Caco-2 (cell line): ENCODE data around the gene RSPH6A. TPM values are rescaled to one million over a fixed set of nuclear protein-coding genes. Genes with fewer than 3 reads are reported as not detected.

Source experiments
- BruUV-seq: library from RNA; stranded (reverse); fragments of 400-500 nt; replicated peaks from 2 replicates; lab custom pipeline; 2021; lab: Mats Ljungman, UMichigan
- CTCF ChIA-PET: fragments of 300-600 bp; sonication (Branson Sonifier 250); formaldehyde crosslinking; loops from one replicate; lab custom pipeline; 2022; ENCODE audit warnings: antibody characterized with exemption; lab: Charles Lee
- POLR2A ChIA-PET: fragments of 300-600 bp; sonication (Branson Sonifier 250); formaldehyde crosslinking; loops from one replicate; lab custom pipeline; 2022; ENCODE audit warnings: antibody characterized with exemption; lab: Charles Lee
- DNase-seq, 2 experiments: peaks; one replicate each; pipeline versions ENCODE4 v3.0.0 to v3.0.0-alpha.2; 2020 to 2022
- H3K27me3 ChIP-seq: replicated peaks from 2 replicates; pipeline ENCODE4 v1.6.0; 2011; ENCODE audit warnings: low read length; ENCODE audit not compliant: control insufficient read depth, insufficient read depth
- H3K36me3 ChIP-seq: 2 replicates; pipeline ENCODE4 v1.5.1; 2011; ENCODE audit warnings: low read length; ENCODE audit not compliant: control insufficient read depth, insufficient read depth
- H3K4me1 ChIP-seq: fragments of 250-450 bp; sonication (Bioruptor Pico); 2 replicates; pipeline ENCODE4 v1.5.1; 2020; ENCODE audit warnings: mild to moderate bottlenecking
- H3K4me3 ChIP-seq: 2 replicates; pipeline ENCODE4 v1.5.1; 2011; ENCODE audit warnings: low read depth, mild to moderate bottlenecking, control low read depth, low read length
- H3K9me3 ChIP-seq: fragments of 250-450 bp; sonication (Bioruptor Pico); 2 replicates; pipeline ENCODE4 v1.5.1; 2020; ENCODE audit warnings: mild to moderate bottlenecking, moderate library complexity
- H3K27ac Mint-ChIP-seq: one replicate; pipeline ENCODE4 v1.8.0; 2022; ENCODE audit warnings: mixed read lengths; ENCODE audit not compliant: unreplicated experiment
- H3K27me3 Mint-ChIP-seq: one replicate; pipeline ENCODE4 v1.8.0; 2022; ENCODE audit warnings: mixed read lengths; ENCODE audit not compliant: insufficient read depth, unreplicated experiment
- H3K36me3 Mint-ChIP-seq: one replicate; pipeline ENCODE4 v1.8.0; 2022; ENCODE audit warnings: mild to moderate bottlenecking, mixed read lengths; ENCODE audit not compliant: insufficient read depth, unreplicated experiment
- H3K4me1 Mint-ChIP-seq: one replicate; pipeline ENCODE4 v1.8.0; 2022; ENCODE audit warnings: low read depth, mixed read lengths; ENCODE audit not compliant: unreplicated experiment
- H3K4me3 Mint-ChIP-seq: one replicate; pipeline ENCODE4 v1.8.0; 2022; ENCODE audit warnings: mild to moderate bottlenecking, moderate library complexity, mixed read lengths; ENCODE audit not compliant: unreplicated experiment
- H3K9me3 Mint-ChIP-seq: one replicate; pipeline ENCODE4 v1.8.0; 2022; ENCODE audit warnings: mixed read lengths; ENCODE audit not compliant: unreplicated experiment
- intact Hi-C: fragments of 100-400 bp; cut with micrococcal nuclease; formaldehyde crosslinking; loops from one replicate; pipeline ENCODE4 v1.10.0; 2022; ENCODE audit not compliant: unreplicated experiment
- total RNA-seq: library from RNA; stranded (reverse); gene quantifications from 2 replicates; pipeline ENCODE4 v1.2.3, GENCODE V29; 2022
- TF ChIP-seq, protein P1 (sequence below), 2 experiments: fragments of 200-600 bp in 1 of 2; IDR thresholded peaks; 1 replicate in 1 of 2; 2 replicates in 1 of 2; pipeline versions ENCODE4 v1.5.1 to v1.8.0; 2011 to 2022; ENCODE audit warnings: antibody characterized with exemption in 1 of 2, control low read depth in 1 of 2, inconsistent platforms in 1 of 2, low read depth in 1 of 2, low read length in 1 of 2, mild to moderate bottlenecking in 1 of 2, moderate library complexity in 1 of 2; ENCODE audit not compliant: insufficient read depth in 1 of 2, severe bottlenecking in 1 of 2, unreplicated experiment in 1 of 2

The RSPH6A gene
- total RNA-seq, 1 experiment from 2014 or later: 0.23 TPM

DNA sequence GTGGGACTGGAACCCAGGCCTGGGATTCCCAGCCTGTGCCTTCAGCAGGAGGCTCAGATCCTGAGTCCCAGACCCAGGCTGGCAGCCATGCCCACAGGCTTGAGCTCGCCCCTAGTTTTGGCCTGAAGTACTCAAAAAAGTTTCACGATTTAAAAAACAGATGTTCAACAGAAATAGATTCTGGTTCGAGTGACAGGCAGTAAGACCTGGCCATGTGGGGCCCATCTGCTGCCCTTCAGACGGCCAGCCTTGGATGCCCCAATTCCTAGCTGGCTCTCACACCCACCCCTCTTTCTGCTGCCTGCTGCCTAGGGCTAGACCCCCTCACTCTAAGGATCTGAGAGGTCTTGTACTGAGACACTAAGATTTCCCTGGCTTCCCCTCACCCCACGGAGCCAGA lies 30.0 kb downstream of the RSPH6A start:
- ChIA-PET POLR2A (no interaction called here), CTCF (no interaction called here)
- no peaks in the 10 kb centered on the region for H3K9me3 Mint-ChIP-seq
- BruUV-seq: no TSS peak
- Histone ChIP-seq H3K27me3 (no peaks in the 10 kb centered on the region), H3K36me3 (peaks cover 4% of the 10 kb centered on the region; the same call in 1 of the 2 replicates), H3K4me1 (peaks cover 11% of the 10 kb centered on the region), H3K9me3 (no peaks in the 10 kb centered on the region), H3K4me3 (no peak overlapping the region)
- TF ChIP-seq, protein P1, sequence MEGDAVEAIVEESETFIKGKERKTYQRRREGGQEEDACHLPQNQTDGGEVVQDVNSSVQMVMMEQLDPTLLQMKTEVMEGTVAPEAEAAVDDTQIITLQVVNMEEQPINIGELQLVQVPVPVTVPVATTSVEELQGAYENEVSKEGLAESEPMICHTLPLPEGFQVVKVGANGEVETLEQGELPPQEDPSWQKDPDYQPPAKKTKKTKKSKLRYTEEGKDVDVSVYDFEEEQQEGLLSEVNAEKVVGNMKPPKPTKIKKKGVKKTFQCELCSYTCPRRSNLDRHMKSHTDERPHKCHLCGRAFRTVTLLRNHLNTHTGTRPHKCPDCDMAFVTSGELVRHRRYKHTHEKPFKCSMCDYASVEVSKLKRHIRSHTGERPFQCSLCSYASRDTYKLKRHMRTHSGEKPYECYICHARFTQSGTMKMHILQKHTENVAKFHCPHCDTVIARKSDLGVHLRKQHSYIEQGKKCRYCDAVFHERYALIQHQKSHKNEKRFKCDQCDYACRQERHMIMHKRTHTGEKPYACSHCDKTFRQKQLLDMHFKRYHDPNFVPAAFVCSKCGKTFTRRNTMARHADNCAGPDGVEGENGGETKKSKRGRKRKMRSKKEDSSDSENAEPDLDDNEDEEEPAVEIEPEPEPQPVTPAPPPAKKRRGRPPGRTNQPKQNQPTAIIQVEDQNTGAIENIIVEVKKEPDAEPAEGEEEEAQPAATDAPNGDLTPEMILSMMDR (IDR thresholded peaks at IDR 0.05; ENCODE audit: insufficient read depth in 1 of 2, low read depth in 1 of 2, low read length in 1 of 2, severe bottlenecking in 1 of 2, unreplicated experiment in 1 of 2): no peak
- H3K36me3 Mint-ChIP-seq: peaks cover 60% of the 10 kb centered on the region
- intact Hi-C loops: no loop called here
- peaks cover 4% of the 10 kb centered on the region for H3K4me1 Mint-ChIP-seq
- no peak overlapping the region for H3K27ac Mint-ChIP-seq
- H3K4me3 Mint-ChIP-seq: no peak overlapping the region
- DNase-seq: no peak
- H3K27me3 Mint-ChIP-seq: no peaks in the 10 kb centered on the region

DNA sequence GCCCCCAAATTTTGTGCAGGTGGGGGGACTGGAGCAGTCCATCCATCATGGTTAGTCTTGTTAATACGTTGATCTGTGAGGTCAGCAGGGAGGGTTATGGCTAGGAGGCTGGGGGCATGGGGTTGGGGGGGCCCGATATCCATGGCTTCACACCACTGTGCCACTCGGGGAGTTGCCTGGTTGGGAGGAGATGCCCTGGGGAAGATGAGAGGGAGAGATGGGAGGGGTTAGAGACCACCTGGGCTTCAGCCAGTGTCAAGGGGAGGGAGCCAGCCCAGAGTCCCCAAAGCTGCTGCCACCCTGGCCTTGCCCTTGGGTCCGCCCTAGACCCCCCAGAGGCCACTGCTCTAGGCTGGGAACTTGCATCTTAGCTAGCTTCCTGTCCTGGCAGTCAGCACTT lies 31.0 kb downstream of the RSPH6A start:
- Histone ChIP-seq H3K9me3 (no peaks in the 10 kb centered on the region), H3K36me3 (peaks cover 4% of the 10 kb centered on the region; the same call in 1 of the 2 replicates), H3K27me3 (no peaks in the 10 kb centered on the region), H3K4me1 (peaks cover 15% of the 10 kb centered on the region), H3K4me3 (no peak overlapping the region)
- intact Hi-C loops: no loop called here
- Mint-ChIP-seq H3K4me1 (peaks cover 14% of the 10 kb centered on the region), H3K27ac (no peak overlapping the region), H3K9me3 (no peaks in the 10 kb centered on the region), H3K36me3 (peaks cover 61% of the 10 kb centered on the region), H3K4me3 (no peak overlapping the region), H3K27me3 (no peaks in the 10 kb centered on the region)
- TF ChIP-seq, protein P1 (IDR thresholded peaks at IDR 0.05; ENCODE audit: insufficient read depth in 1 of 2, low read depth in 1 of 2, low read length in 1 of 2, severe bottlenecking in 1 of 2, unreplicated experiment in 1 of 2): no peak
- DNase-seq: no peak
- BruUV-seq: no TSS peak
- ChIA-PET CTCF (no interaction called here), POLR2A (interaction anchor here (0.6 kb wide), 1 partner anchor 20 kb away, joined by 3 read pairs; no protein-coding TSS in a partner anchor)

DNA sequence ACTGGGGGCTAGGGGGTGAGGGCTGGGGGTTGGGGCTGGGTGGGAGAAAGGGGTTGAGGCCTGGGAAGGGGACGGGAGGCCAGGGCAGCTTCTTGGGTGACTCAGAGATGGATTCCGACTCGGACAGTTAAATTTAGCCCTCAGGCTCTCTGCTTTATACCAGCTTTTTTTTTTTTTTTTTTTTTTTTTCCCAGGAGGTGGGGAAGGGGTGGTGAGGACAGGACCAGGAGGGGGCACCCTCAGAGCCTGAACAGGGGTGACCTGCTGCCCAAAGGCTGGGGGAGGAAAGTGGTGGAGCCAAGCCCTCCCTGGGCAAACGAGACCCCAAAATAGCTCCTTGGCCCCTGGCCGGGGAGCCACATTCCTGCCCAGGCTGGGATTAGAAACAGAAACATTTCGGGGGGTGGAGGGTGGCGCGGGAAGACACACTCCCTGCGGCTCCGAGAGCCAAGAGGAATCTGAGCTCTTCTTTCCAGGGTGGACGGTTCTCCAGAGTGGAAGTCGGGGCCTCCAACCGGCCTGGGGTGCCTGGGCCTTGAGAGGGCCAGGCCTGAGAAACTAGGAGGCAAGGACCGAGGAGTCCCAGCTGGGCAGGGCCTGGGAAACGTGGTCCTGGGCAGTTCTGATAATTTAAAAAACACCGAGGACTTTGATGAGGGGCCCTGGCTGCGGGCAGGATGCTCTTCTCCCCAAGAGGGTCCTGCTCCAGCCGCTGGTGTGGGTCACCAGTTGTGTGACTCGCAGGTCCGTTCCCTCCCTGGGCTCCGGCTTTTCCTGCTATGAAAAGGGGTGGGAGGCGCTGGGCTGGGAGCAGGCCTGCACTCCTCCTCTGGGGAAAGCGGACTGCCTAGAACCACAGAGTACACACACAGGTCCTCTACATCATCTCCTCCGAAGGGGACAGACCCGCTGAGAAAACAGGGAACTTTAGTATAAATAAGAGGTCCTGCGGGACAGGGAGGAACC lies 32.0 kb downstream of the RSPH6A start:
- no peak overlapping the region for H3K27ac Mint-ChIP-seq
- no peaks in the 10 kb centered on the region for H3K27me3 Mint-ChIP-seq
- TF ChIP-seq, protein P1 (IDR thresholded peaks at IDR 0.05; ENCODE audit: insufficient read depth in 1 of 2, low read depth in 1 of 2, low read length in 1 of 2, severe bottlenecking in 1 of 2, unreplicated experiment in 1 of 2): no peak

More for the DNA sequence above, 32.0 kb downstream of the RSPH6A start:
- Histone ChIP-seq H3K4me1 (peaks cover 15% of the 10 kb centered on the region), H3K9me3 (no peaks in the 10 kb centered on the region), H3K27me3 (no peaks in the 10 kb centered on the region), H3K4me3 (no peak overlapping the region), H3K36me3 (no peaks in the 10 kb centered on the region)
- intact Hi-C loops: no loop called here
- no TSS peak for BruUV-seq
- H3K9me3 Mint-ChIP-seq: no peaks in the 10 kb centered on the region
- H3K36me3 Mint-ChIP-seq: peaks cover 62% of the 10 kb centered on the region
- DNase-seq: no peak
- CTCF ChIA-PET: interaction anchor here (0.5 to 2.7 kb wide), 11 partner anchors 9 to 612 kb away, joined by 3 to 10 read pairs (median 6); partner anchors contain the start of gene DMWD
- no peak overlapping the region for H3K4me3 Mint-ChIP-seq
- POLR2A ChIA-PET: interaction anchor here (0.6 to 1.3 kb wide), 8 partner anchors 8 to 1114 kb away, joined by 3 to 9 read pairs (median 5); partner anchors contain the start of genes QPCTL and SYMPK
- peaks cover 18% of the 10 kb centered on the region for H3K4me1 Mint-ChIP-seq
